Islet of Langerhans (tissue), 1 donor: ENCODE results near the gene PNMA8B.

Source experiments
- FAIRE-seq: peaks from one replicate; lab custom pipeline; 2011; peaks lifted over from hg19 to GRCh38; lab: Jason Lieb, UNC

PNMA8B gene

DNA sequence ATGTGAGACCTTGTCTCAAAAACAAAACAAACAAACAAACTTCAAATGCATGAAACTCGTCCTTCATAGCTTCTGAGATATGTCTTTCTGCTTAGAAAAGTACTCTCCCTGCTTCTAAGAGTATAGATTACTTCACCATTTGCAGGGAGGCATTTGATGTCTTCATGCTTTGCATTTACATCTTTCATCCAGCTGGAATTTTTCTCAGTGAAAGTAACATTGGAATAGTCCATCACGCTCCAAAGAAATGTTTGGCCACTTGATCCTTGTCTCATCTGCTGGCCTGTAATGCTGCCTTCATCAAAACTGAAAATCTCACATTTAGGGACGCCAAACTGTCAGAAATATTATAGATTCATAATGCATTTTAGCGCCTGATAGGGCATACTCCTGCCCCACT is 43.5 kb downstream of the PNMA8B start:
- no peak for FAIRE-seq

DNA sequence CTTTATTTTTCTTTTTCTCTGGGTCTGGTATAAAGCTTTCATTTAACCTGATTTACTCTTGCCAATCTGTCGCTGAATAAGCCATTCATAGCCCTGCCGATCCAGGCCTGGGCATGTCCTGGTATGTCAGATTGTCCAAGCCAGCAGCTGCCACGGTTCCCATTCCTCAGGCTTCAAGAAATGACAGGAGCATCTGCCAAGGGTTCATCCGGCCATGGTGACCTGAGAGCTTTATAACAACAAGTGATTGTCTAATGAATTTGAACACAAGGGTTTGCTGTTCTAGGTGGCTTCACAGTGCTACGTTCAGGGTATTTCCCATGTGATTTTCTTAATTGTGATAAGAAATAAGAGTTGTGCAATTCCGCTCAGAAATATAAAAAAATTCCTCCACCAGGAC is 44.3 kb downstream of the PNMA8B start:
- FAIRE-seq: no peak

GRCh38 chr19:46450737-46451136 is 44.9 kb downstream of the PNMA8B start:
- no peak for FAIRE-seq

GRCh38 chr19:46449228-46449627 is 46.4 kb downstream of the PNMA8B start:
- no peak for FAIRE-seq

DNA sequence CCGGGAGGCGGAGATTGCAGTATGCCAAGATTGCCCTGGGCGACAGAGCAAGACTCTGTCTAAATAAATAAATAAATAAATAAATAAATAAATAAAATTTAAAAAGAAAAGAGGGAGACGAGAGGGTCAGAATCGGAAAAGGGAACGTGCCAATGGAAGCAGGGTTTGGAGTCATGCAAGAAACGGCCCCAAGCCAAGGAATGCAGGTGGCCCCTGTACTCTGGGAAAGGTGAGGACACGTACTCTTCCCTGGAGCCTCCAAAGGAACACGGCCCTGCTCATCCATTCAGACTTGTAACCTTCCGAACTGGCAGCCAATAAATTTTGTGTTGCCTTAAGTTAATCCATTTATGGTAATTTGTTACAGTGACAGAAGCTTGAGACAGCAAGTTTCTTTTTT is 47.1 kb downstream of the PNMA8B start:
- FAIRE-seq: no peak

- no peak for FAIRE-seq
Observed at GRCh38 chr19:46447824-46448223, 47.8 kb downstream of the PNMA8B start.

GRCh38 chr19:46447006-46447405 is 48.7 kb downstream of the PNMA8B start:
- no peak for FAIRE-seq

GRCh38 chr19:46446021-46446420 is 49.6 kb downstream of the PNMA8B start:
- FAIRE-seq: no peak

DNA sequence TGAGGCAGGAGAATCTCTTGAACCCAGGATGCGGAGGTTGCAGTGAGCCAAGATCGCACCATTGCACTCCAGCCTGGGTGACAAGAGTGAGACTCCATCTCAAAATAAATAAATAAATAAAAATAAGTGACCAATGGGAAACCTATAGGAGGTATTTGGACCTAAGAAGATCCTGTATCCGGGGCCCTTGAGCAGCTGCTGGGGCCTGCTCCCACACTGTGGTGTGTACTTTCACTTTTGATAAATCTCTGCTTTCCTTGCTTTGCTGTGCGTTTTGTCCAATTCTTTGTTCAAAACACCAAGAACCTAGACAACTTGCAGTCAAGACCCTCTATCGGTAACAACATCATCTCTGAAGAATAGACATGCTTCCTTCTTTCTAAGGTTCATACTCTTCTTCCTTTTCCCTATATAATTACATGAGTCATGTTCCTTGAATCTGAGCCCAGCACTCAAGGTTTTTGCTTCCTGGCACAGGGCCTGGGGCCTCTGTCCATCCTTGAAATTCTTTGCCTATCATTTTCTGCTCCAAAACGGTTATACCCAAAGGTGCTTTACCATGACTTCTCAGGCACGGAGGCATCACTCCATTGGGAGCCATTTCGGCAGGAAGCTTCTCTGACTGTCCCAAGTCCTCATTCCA is 52.7 kb downstream of the PNMA8B start:
- FAIRE-seq: no peak

DNA sequence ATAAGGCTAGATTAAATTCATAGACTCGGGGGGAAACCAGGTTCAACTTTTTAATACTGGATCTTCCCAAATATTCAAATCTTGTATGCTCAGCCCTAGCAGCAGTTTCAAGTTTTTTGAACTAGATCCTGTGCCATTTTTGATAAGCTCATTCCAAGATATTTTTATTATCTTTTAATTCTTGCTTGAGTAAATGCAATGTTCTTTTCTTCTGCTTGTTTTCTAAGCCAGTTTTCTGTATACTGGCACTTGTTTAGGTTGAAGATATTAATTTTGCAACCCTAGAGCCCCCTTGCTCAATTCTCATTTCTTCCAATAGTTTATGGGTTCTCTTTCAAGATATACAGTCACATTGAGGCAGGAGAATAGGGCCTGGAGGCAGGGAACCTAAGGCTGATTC is 53.8 kb downstream of the PNMA8B start:
- no peak for FAIRE-seq
